Measurements from ENCODE around the gene CUBN. TPM values are rescaled to one million over a fixed set of nuclear protein-coding genes. Genes with fewer than 3 reads are reported as not detected.
A peak's percentile ranks its signal among the peaks of the same experiment; 100 is the strongest.

Gene CUBN
- total RNA-seq, 6 experiments from 2014 or later = 0.43 to 1.7 (median 1.2) TPM

DNA sequence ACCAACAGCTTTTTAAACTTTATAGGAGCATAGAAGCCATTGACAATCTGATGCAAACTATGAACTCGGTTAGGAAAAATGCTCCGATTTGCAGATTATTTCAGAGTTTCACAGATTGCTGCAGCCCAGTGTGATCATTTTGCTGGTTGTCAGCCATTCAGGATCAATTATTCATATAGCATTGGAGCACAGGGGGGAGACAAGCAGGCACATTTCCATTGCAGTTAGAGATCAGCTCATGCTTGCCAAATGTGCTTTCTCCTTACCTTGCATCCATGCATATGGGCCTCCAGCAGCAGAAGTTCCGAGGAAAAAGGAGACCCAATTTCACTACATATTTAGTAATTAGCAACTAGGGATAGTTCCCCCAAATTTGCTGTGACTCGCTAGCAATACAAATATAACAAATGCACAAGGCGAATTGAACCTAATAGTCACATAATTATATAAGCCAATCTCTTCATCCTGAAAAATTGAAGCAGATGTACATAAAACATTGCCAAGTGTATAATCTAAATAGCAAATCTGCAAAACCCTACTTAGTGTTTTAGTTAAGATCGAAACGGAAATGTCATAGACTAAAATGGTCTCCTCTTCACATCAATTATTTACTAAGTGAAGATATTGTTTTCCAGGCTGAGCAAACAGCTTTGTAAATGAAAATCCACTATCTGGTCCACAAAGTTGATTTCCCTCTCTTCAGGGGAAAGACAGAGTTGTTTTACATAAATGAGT lies 262.9 kb downstream of the CUBN start:
- no peak for DNase-seq
- H3K4me1 Mint-ChIP-seq (ENCODE audit: low read depth) = peaks cover 49% of the 10 kb centered on the region
- TF ChIP-seq, protein P1, sequence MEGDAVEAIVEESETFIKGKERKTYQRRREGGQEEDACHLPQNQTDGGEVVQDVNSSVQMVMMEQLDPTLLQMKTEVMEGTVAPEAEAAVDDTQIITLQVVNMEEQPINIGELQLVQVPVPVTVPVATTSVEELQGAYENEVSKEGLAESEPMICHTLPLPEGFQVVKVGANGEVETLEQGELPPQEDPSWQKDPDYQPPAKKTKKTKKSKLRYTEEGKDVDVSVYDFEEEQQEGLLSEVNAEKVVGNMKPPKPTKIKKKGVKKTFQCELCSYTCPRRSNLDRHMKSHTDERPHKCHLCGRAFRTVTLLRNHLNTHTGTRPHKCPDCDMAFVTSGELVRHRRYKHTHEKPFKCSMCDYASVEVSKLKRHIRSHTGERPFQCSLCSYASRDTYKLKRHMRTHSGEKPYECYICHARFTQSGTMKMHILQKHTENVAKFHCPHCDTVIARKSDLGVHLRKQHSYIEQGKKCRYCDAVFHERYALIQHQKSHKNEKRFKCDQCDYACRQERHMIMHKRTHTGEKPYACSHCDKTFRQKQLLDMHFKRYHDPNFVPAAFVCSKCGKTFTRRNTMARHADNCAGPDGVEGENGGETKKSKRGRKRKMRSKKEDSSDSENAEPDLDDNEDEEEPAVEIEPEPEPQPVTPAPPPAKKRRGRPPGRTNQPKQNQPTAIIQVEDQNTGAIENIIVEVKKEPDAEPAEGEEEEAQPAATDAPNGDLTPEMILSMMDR (IDR thresholded peaks at IDR 0.05) = no peak
- H3K9me3 Mint-ChIP-seq = no peaks in the 10 kb centered on the region
- peak overlapping the region; percentile 72; the same call in 1 of the 2 replicates for H3K27ac Mint-ChIP-seq
- peak overlapping the region; percentile 64; the same call in 1 of the 2 replicates for H3K4me3 Mint-ChIP-seq
- peaks cover 7% of the 10 kb centered on the region; the same call in 1 of the 2 replicates for H3K36me3 Mint-ChIP-seq (ENCODE audit: low read depth)
- H3K27me3 Mint-ChIP-seq (ENCODE audit: insufficient read depth) = peaks cover 2% of the 10 kb centered on the region; the same call in 1 of the 2 replicates

DNA sequence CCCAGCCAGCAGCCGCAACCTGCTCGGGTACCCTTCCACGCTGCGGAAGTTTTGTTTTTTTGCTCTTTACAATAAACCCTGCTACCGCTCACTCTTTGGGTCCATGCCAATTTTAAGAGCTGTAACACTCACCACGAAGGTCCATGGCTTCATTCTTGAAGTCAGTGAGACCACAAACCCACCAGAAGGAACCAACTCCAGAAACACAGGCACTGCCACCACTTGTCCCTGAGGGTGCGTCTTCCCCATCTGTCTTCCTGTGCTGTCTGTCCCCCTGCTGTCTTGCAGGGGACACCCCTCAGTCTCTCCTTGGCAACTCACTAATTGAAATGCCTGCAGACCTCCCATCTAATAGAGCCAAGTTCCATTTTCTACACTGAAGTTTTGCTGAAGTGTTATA lies 263.8 kb downstream of the CUBN start:
- Mint-ChIP-seq H3K27me3 (ENCODE audit: insufficient read depth) (peaks cover 2% of the 10 kb centered on the region; the same call in 1 of the 2 replicates), H3K27ac (no peak overlapping the region), H3K36me3 (ENCODE audit: low read depth) (peaks cover 7% of the 10 kb centered on the region; the same call in 1 of the 2 replicates), H3K4me3 (no peak overlapping the region), H3K9me3 (no peaks in the 10 kb centered on the region), H3K4me1 (ENCODE audit: low read depth) (peaks cover 47% of the 10 kb centered on the region)
- TF ChIP-seq, protein P1 (IDR thresholded peaks at IDR 0.05) = no peak
- no peak for DNase-seq

DNA sequence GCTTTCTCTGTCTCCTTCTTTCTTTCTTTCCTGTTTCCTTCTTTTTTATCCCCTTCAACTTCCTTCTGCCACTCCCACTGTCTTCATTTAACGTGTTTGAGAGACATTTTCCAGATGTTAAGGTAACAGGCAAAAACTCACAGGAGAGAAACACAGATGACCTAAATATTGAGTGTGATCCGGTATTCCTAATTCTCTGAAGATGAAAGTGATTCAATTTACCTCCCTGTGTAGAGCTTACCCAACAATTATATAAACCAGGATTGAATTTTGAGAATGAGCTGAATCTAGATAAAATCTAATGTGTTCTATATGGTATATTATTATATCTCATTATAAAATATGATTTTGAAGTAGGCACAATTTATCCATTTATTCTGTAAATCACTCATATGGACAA lies 265.8 kb downstream of the CUBN start:
- H3K4me3 Mint-ChIP-seq = no peak overlapping the region
- H3K27me3 Mint-ChIP-seq (ENCODE audit: insufficient read depth) = no peaks in the 10 kb centered on the region
- no peak for DNase-seq
- H3K36me3 Mint-ChIP-seq (ENCODE audit: low read depth) = peaks cover 7% of the 10 kb centered on the region; the same call in 1 of the 2 replicates
- TF ChIP-seq, protein P1 (IDR thresholded peaks at IDR 0.05) = no peak
- H3K9me3 Mint-ChIP-seq = no peaks in the 10 kb centered on the region
- peaks cover 29% of the 10 kb centered on the region for H3K4me1 Mint-ChIP-seq (ENCODE audit: low read depth)
- H3K27ac Mint-ChIP-seq = no peak overlapping the region

DNA sequence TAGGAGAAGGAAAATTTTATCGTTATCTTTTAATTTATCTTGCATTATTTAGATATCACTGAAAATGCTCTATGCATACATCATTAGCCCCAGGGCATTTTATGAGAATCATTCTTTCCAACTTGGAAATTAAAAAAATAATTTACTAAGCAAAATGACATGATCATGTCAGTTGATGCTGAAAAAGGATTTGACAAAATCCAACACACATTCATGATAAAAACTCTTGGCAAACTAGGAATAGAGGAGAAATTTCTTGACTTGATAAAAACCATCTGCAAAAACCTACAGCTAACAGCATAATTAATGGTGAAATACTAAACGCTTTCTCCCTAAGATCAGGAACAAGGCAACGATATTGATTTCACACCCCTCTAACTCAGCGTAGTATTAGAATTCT lies 272.2 kb downstream of the CUBN start:
- Mint-ChIP-seq H3K27ac (no peak overlapping the region), H3K4me3 (no peak overlapping the region), H3K27me3 (ENCODE audit: insufficient read depth) (no peaks in the 10 kb centered on the region), H3K36me3 (ENCODE audit: low read depth) (no peaks in the 10 kb centered on the region), H3K4me1 (ENCODE audit: low read depth) (peaks cover 47% of the 10 kb centered on the region), H3K9me3 (no peaks in the 10 kb centered on the region)
- TF ChIP-seq, protein P1 (IDR thresholded peaks at IDR 0.05) = no peak
- no peak for DNase-seq

DNA sequence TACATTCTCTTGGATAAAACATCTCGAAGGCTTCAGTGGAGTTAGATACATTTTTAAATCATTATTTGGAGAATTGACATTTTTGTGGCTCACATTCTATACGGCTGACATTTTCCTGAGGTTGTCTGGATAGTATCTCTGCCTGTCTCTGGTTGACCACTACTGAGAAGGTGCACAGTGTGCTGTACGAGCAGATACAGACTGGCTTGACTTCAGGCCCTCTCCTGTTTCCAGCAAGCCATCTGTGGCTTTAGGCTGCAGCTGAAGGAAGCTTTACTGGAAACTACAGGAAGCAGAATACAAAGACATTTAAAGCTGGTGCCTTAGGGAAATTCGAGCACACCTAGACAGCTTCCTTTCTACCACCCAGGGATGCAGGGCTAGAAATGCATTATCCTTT lies 273.0 kb downstream of the CUBN start:
- peaks cover 47% of the 10 kb centered on the region for H3K4me1 Mint-ChIP-seq (ENCODE audit: low read depth)
- TF ChIP-seq, protein P1 (IDR thresholded peaks at IDR 0.05) = no peak
- H3K27me3 Mint-ChIP-seq (ENCODE audit: insufficient read depth) = no peaks in the 10 kb centered on the region
- no peaks in the 10 kb centered on the region for H3K36me3 Mint-ChIP-seq (ENCODE audit: low read depth)
- no peaks in the 10 kb centered on the region for H3K9me3 Mint-ChIP-seq
- H3K4me3 Mint-ChIP-seq = peak overlapping the region; percentile 32; the same call in 1 of the 2 replicates
- DNase-seq = no peak
- peak overlapping the region; percentile 50 for H3K27ac Mint-ChIP-seq

Measured in HFFc6 (cell line).